Measurements from ENCODE around the gene SAMD4B.
"Not testable (repeated sequence)": the region's sequence is repeated elsewhere in the genome, so short reads cannot be mapped to it uniquely, and the experiment has no call there.

Gene SAMD4B

GRCh38 chr19:39314016-39314728 is 28.0 kb upstream of the SAMD4B start:
- DNase-seq (ENCODE audit: low read depth, low spot score) = no peak

- DNase-seq (ENCODE audit: low read depth, low spot score) = no peak
Measured at GRCh38 chr19:39315933-39316332, 26.3 kb upstream of the SAMD4B start.

- DNase-seq (ENCODE audit: low read depth, low spot score) = no peak
Measured at GRCh38 chr19:39316627-39317321, 25.4 kb upstream of the SAMD4B start.

GRCh38 chr19:39317476-39317875 is 24.7 kb upstream of the SAMD4B start:
- no peak for DNase-seq (ENCODE audit: low read depth, low spot score)

- DNase-seq (ENCODE audit: low read depth, low spot score) = no peak
Measured at GRCh38 chr19:39318071-39318470, 24.1 kb upstream of the SAMD4B start.

GRCh38 chr19:39318690-39319089 is 23.5 kb upstream of the SAMD4B start:
- no peak for DNase-seq (ENCODE audit: low read depth, low spot score)

GRCh38 chr19:39319098-39319891 is 22.9 kb upstream of the SAMD4B start:
- no peak for DNase-seq (ENCODE audit: low read depth, low spot score)

GRCh38 chr19:39319892-39320248 is 22.4 kb upstream of the SAMD4B start:
- no peak for DNase-seq (ENCODE audit: low read depth, low spot score)

GRCh38 chr19:39321117-39321831 is 20.9 kb upstream of the SAMD4B start:
- no peak for DNase-seq (ENCODE audit: low read depth, low spot score)

- no peak for DNase-seq (ENCODE audit: low read depth, low spot score)
Measured at GRCh38 chr19:39321832-39322176, 20.4 kb upstream of the SAMD4B start.

GRCh38 chr19:39324242-39324842 is 17.9 kb upstream of the SAMD4B start:
- no peak for DNase-seq (ENCODE audit: low read depth, low spot score)

- no peak for DNase-seq (ENCODE audit: low read depth, low spot score)
Measured at GRCh38 chr19:39325778-39326665, 16.2 kb upstream of the SAMD4B start.

- no peak for DNase-seq (ENCODE audit: low read depth, low spot score)
Measured at GRCh38 chr19:39327363-39328045, 14.7 kb upstream of the SAMD4B start.

GRCh38 chr19:39328046-39328705 is 14.0 kb upstream of the SAMD4B start:
- peak; percentile 54 for DNase-seq (ENCODE audit: low read depth, low spot score)

GRCh38 chr19:39329948-39330347 is 12.3 kb upstream of the SAMD4B start:
- no peak for DNase-seq (ENCODE audit: low read depth, low spot score)

- no peak for DNase-seq (ENCODE audit: low read depth, low spot score)
Measured at GRCh38 chr19:39332293-39332692, 9.9 kb upstream of the SAMD4B start.

GRCh38 chr19:39332738-39333137 is 9.5 kb upstream of the SAMD4B start:
- DNase-seq (ENCODE audit: low read depth, low spot score) = not testable (repeated sequence)

- no peak for DNase-seq (ENCODE audit: low read depth, low spot score)
Measured at GRCh38 chr19:39333507-39333906, 8.7 kb upstream of the SAMD4B start.

- DNase-seq (ENCODE audit: low read depth, low spot score) = no peak
Measured at GRCh38 chr19:39334444-39334976, 7.7 kb upstream of the SAMD4B start.
